ENCODE data around the gene FUT2.
A peak's percentile ranks its signal among the peaks of the same experiment; 100 is the strongest.
"Not testable (repeated sequence)": the region's sequence is repeated elsewhere in the genome, so short reads cannot be mapped to it uniquely, and the experiment has no call there.

FUT2 gene

DNA sequence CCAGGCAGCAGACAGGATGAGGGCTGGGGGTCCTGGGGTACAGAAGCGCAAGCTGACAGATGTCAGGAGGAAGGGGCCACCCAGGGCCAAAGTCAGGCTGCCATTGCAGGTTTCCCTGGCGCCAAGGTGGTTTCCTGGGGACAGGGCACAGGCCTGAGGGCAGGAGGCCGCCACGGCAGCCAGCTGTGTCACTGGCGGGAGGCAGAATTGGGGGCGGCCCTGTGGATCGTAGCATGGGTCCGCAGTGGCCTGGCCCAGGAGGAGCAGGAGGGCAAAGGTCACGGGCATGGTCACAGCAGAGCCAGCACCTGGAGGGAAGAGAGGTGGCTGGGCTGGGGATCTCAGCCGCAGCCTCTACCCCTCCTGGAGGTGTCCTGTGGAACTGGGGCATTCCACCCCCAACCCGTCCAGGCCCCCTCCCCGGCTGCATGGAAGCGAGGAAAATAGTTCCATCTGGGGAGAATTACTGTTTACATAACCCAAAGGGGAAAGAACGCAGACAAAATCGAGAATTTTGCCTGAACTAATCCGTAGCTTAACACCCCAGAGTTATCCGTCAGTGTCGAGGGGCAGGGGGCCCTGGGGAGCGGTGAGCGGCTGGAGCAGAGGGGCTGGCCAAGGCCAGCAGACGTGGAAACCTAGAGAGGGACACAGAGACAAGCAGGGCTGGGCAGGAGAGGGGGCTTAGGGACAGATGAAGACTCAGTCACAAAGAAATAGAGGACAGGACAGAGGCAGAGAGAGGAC lies 24.9 kb upstream of the FUT2 start:
- no peak for DNase-seq (ENCODE audit: low read depth)

DNA sequence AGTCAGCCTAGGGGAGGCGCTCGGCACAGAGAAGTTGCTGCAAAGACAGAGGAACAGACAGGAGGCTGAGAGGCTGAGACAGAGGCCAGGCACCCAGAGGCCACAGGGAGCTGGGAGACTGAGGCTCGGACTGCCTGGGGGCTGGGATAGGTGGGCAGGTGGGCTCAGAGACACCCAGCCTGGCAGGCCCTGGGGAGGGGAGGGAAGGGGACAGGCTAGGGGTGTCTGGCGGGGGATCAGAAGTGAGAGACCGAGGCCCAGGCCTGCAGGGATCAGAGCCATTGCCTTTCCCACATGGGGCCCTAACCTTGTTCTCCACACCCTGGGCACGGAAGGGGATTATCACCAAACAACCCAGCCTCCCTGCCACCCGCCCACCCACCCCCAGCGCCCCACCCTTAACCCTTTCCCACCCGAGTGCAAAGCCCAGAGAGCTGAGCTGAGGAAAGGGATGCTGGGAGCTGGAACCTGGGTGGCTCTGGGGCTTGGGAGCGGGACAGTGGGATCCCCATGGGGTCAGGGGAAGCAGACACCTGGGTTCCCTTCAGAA lies 24.2 kb upstream of the FUT2 start:
- DNase-seq (ENCODE audit: low read depth), result no peak

DNA sequence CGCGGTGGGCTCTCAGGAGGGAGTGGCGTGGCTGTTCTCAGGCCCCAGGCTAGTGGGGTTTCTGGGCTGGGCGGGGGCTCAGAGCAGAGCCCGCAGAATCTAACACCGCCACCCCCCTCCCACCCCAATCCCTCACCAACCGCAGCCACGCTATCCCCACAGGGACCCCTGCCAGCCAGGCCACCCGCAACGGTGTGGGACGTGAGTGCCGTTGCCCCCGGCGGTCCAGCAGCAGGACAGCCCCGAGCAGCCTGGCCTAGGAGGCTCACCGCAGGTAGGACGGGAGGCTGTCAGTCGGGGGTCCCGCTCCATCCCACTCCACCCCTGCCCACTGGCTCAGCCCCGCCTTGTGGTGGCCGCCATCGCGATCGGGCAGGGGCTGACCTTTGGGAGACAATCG lies 22.8 kb upstream of the FUT2 start, which contains the start of gene NTN5:
TSS of gene NTN5 (minus strand) at position 24 of the 400 bp plus-strand sequence. CDS start 2,031 bp downstream, outside the sequence.
- no peak for DNase-seq (ENCODE audit: low read depth)

DNA sequence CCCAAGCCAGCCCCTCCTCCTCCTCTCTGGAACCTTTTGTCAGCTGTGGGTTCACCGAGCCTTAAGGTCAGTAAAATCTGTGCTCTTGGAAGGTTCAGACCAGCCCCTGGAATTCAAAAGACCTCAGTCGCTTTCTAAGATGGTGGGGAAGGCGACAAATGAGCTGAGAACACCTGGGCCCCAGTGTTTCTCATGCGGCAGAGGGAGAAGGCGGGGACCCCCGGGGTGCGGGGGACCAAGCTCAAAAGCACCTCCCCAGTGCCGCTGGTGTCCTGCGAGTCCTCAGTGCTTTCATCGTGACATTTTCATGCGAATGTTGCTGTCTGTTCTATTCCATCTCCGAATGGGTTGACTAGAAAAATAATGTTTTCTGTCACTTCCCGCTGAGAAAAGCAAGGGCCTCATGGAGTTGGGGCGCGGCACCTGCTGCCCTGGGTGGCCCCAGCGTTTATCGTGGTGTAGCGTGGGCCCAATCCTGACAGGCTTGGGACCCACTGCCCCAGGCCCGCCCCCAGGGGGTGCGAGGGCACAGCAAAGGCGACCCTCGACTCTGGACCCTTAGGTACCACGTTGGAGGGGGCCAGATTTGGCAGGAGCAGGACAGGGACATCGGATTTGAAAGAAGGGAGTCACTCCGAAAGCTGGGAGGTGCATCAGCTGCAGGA lies 22.2 kb upstream of the FUT2 start:
- no peak for DNase-seq (ENCODE audit: low read depth)

- DNase-seq (ENCODE audit: low read depth), result no peak
These were observed 21.5 kb upstream of the FUT2 start for GRCh38 chr19:48674216-48674809.

DNA sequence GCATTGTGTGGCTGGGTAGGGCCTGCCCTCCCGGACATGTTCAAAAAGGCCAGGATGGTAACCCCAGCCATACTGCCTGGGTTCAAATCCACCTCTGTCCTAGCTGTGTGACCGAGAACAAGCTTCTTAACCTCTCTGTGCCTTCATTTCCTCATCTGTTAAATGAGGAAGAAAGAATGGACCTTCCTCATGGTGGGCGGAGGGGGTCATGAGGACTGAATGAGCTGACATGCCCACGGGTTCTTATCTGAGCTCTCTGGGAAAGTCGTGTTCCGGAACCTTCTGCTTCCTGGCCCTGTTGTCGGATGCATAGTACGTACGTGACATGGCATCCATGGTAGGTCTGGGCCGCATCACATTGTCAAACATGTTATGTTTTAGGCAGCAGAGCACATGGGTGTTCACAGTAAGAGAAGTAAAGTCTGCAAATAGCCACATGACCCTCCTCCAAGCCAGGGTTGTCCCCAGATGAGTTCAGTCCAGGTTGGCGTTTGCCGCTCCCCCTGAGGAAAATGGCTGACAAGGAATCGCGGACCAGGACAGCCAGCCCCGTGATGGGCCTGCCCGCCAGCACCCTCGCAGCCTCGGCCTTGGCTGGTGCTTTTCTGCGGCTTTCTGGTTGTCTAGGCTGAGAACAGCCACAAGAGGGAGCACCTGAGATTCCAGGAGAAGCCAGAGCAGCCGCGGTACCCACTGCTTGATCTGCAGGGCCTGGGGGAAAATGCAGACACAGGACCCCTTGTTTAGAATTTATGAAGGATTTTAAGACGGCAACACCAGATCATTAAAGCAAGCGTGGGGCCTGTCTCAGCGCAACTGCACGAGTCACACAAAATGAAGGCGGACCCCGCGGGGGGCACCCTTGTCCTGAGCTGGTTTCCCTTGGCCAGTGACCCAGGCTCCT lies 20.6 kb upstream of the FUT2 start:
- peak; percentile 20 for DNase-seq (ENCODE audit: low read depth)

DNA sequence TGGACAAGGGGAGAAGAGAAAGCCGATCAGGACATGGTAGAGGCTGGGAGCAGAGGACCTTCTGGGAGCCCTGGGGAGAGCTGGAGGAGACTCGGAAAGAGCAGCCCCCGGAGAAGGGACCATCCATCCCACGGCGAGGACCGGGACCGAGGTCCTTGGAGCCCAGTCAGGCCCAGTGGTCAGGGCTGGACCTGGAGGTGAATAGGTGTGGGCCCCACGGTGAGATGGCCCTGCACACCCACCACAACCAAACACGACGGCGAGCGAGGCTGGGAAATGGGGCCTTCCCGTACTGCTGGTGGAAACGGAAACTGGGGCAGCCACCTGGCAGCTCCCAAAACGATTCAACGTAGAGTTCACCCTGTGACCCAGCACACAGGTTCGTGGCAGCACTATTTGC lies 19.3 kb upstream of the FUT2 start:
- no peak for DNase-seq (ENCODE audit: low read depth)

DNA sequence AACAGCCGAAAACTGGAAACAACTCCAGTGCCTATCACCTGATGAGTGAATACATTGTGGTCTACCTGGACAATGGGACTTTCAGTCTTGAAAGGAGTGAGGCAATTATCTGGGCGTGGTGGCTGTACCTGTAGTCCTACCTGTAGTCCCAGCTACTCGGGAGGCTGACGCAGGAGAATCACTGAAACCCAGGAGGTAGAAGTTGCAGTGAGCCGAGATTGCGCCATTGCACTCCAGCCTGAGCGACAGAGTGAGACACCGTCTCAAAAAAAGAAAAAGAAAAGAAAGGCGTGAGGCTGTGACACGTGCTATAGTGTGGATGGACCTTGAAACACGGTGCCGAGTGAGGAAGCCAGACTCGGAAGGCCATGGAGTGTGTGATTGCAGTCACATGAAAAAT lies 18.9 kb upstream of the FUT2 start:
- DNase-seq (ENCODE audit: low read depth), result no peak

GRCh38 chr19:48678201-48678600 lies 17.6 kb upstream of the FUT2 start:
- DNase-seq (ENCODE audit: low read depth), result no peak

- not testable (repeated sequence) for DNase-seq (ENCODE audit: low read depth)
These were observed 15.8 kb upstream of the FUT2 start for GRCh38 chr19:48680006-48680405.

DNA sequence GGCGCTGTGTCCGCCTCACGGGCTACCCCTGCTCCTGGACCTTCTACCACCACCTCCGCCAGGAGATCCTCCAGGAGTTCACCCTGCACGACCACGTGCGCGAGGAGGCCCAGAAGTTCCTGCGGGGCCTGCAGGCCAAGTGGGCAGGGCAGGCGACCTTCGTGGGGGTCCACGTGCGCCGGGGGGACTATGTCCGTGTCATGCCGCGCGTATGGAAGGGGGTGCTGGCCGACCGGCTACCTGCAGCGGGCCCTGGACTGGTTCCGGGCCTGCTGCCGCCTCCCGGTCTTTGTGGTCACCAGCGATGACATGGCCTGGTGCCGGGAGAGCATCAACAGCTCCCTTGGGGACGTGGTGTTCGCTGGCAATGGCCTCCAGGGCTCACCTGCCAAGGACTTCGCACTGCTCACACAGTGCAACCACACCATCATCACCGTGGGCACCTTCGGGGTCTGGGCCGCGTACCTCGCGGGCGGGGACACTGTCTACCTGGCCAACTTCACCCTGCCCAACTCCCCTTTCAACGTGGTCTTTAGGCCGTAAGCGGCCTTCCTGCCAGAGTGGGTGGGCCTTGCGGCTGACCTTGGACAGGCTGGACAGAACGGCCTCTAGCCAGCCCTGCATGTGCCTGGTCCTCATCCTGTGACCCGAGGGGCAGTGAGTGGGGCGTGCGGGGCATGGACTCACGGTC lies 15.2 kb upstream of the FUT2 start:
- DNase-seq (ENCODE audit: low read depth), result no peak

DNA sequence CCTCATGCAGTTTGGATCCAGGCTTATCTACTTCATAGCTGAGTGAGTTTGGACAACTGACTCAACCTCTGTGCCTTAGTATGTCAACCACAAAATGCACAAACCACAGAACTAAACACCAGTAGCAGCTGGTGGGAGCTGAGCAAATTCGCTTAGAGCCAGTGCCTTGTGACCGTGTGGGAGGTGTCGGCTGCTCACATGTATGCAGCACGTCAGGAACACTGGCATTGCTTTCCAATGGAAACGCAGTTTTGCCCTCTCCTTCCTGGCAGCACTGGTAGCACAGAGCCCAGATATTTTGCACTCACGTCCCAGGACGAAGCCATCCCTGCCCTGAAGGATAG lies 14.7 kb upstream of the FUT2 start:
- no peak for DNase-seq (ENCODE audit: low read depth)

DNA sequence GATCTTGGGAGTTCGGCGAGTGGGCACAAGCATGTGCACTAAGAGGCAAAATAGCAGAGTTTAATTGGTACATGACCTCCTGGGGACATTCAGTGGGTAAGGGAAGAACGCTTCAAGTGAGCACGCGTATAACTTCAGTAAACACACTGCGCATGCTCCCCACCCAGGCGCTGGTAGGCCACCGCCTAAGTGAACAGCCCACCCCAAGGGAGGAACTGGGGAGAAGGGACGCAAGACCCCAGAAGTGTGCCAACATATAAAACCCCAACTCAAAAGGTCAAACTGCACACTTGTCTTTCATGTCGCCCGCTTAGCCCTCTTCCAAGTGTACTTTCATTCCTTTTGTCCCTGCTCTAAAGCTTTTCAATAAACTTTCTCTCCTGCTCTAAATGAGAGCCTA lies 12.4 kb upstream of the FUT2 start:
- DNase-seq (ENCODE audit: low read depth), result no peak

DNA sequence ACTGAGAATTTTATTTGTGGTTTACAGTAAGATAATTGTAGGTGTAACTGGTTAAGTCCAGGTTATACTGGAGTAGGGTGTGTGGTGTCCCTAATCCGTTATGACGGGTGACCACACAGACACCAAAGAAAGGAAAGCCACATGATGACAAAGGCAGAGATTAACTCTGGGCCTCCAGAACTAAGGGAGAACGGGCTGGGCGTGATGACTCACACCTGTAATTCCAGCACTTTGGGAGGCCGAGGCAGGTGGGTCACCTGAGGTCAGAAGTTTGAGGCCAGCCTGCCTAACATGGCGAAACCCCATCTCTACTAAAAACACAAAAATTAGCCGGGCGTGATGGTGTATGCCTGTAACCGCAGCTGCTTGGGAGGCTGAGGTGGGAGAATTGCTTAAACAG lies 10.2 kb upstream of the FUT2 start:
- DNase-seq (ENCODE audit: low read depth), result no peak

DNA sequence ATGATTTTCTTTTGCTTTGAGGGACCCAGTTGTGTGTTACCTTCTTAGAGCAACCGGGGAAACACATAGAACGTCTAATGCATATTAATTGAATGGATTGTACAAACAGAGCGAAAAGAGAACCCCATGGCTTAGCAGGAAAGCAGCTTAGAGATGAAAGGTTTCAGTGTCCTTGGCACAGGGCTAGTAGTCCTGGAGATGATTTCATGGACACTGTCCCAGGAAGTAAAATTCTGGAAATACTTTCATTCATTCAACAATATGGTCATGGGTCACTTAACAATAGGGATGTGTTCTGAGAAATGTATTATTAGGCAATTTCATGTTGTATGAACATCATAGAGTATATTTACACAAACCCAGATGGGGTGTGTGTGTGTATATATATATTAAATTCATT lies 9.7 kb upstream of the FUT2 start:
- no peak for DNase-seq (ENCODE audit: low read depth)

DNA sequence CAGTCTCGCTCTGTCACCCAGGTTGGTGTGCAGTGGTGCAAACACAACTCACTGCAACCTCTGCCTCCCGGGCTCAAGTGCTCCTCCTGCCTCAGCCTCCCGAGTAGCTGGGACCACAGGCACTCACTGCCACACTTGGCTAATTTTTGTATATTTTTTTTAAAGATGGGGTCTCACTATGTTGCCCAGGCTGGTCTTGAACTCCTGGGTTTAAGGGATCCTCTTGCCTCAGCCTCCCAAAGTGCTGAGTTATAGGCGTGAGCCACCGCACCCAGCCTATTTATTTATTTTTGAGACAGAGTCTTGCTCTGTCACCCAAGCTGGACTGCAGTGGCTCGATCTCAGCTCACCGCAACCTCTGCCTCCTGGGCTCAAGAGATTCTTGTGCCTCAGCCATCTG lies 9.1 kb upstream of the FUT2 start:
- not testable (repeated sequence) for DNase-seq (ENCODE audit: low read depth)

DNA sequence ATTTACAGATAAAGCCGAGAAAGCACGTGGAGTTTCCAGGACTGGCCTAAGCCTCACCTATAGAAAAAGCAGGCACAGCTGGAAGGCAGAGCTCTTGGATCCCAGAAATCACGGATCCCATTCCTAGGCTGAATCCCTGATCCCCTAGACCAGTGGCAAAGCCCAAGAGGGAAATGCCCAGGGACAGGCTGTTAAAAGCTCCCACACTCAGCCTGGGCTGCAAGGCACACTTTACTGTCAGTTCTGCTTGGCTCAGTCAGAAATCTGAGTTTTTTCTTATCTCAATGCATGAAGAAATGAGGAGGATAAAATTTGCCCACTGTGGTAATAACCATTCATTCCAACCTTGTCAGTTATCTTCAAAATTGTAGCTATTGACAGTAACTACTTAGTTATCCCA lies 8.0 kb upstream of the FUT2 start:
- DNase-seq (ENCODE audit: low read depth), result no peak

DNA sequence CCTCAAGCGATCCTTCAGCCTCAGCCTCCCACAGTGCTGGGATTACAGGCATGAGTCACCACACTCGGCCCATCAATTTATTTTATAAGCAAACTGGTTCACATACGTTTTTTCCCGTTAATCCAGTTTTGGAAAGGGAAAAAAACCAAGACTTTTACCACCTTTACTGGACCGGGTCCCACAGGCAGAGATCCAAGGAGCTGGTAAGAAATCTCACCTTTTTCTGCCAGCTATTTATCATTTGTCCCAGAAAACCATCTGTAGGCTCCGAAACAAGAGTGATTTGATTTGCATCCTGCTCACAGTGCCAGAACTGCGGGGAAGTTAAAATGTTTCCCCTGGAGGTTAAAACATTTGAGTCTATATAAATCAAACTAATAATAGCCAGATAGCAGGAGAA lies 6.3 kb upstream of the FUT2 start:
- DNase-seq (ENCODE audit: low read depth), result no peak

GRCh38 chr19:48693629-48694028 lies 2.1 kb upstream of the FUT2 start:
- DNase-seq (ENCODE audit: low read depth), result not testable (repeated sequence)

DNA sequence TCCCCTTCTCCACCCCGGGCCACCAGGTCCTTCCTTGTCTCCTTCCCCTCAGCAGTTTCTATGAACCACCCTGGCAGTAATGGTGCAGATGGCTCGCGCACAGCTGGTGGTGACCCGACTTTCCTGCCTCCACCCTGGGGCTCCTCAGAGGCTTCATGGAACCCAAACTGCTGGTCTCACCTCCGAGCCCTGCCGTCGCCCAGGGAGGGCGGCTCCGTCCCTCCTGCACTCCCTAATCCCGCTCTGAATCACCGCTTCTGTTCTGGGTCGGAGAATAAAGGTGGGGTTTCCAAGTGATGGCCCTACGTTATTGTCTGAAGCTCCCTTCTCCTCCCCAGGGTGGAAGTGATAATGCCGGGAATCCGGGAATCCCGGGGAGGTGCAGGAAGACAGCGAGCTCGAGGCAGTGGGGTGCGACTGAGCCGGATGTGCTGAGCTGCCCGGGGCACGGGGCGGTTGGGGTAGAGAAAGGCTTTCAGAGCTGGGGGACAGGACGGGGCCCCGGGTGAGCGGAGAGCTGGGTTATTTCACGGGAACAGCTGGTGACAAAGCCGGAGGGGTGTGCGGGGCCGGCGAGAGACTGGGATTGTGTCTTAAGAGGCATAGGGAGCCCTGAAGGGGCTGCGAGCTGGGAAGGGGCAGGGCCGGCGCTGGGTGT lies 711 bp downstream of the FUT2 start:
- DNase-seq (ENCODE audit: low read depth), result no peak

DNA sequence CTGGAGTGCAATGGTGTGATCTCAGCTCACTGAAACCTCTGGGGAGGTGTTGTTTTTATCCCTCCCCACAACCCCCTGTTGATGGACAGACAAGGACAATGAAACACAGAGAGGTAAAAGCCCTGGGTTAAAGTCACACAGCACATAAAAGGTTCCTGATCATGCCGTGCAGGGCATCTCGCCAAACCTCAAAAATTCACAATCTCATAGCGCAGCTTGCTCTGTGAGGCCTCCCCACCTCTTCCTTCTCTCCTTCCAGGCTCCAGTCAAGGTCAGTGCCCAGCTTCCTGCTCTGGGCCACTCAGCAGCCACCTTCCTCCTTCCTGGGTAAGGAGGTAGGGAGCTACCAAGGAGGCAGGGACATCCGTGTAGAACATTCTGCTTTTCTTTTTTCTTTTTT lies 2.3 kb downstream of the FUT2 start:
- no peak for DNase-seq (ENCODE audit: low read depth)
